HG03354 (cell line): ENCODE results near the gene SMC6.

Source experiments
- ATAC-seq: cut with Tn5 transposase; IDR thresholded peaks from one replicate; pipeline ENCODE4 v1.9.1; 2021; ENCODE audit warnings: mild to moderate bottlenecking; ENCODE audit not compliant: unreplicated experiment, poor library complexity, severe bottlenecking

Gene SMC6

DNA sequence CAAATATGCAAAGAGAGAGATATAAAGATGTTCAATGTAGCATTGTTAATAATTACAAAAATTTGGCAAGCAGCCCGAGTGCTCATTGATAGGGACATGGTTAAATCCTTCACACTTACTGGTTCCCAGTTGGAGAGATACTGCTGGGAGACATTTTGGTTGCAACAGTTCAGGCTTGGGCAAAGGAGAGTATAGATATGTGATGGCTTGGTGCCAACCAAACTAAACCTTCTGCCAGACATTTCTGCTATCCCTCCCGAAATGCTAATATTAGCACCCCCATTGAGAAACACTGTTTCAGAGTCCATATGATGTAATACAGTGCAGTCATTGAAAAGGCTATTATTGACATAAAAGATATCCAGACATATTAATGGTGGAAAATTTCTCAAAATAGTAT, 11.8 kb upstream of the SMC6 start:
- ATAC-seq, result no peak

DNA sequence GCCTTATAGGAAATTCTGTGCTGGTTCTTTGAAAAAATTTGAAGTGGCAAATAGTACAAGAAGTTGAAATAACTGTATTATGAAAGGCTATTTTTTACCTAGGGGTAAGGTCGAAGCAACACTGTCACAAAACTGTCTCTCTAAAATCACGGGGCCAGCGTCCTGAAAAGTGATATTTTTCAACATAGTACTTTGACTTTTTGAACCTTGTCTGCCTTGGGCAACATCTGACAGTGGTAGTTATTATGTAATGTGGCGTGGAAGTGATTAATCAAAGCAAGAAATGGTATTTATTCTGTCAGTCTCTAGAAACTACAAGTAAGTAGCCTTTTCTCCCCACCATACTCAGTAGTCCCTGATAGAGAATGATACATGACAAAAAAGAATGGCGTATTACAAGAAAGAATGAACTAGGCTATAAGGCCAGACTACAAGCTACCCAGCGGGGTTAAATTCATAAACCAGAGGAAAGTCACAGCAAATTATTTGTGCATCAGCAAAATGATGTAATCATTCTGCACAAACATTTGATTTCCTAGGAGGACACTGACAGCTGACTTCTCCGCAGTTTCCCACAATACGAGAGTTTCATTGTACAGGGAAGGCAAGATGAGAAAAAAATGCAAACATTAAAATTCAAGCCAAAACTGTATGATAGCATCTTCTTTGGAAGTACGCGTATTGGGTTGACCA, 10.2 kb upstream of the SMC6 start:
- no peak for ATAC-seq

DNA sequence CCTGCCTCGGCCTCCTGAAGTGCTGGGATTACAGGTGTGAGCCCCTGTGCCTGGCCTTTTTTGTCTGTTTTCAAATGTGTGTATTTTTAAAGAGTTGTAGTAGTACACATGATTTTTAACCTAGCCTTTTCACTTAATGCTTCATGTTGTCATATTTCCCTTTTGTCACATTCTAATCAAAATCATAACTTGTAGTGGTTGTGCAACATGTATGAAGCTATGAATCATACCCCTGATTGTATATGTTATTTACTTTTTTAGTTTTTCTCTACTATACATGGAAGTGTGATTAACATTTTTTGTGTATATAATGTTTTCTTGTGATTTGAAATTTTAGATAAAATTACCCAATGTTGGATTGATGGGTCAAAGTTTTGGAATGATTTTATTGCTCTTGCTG, 8.8 kb upstream of the SMC6 start:
- ATAC-seq, result no peak

DNA sequence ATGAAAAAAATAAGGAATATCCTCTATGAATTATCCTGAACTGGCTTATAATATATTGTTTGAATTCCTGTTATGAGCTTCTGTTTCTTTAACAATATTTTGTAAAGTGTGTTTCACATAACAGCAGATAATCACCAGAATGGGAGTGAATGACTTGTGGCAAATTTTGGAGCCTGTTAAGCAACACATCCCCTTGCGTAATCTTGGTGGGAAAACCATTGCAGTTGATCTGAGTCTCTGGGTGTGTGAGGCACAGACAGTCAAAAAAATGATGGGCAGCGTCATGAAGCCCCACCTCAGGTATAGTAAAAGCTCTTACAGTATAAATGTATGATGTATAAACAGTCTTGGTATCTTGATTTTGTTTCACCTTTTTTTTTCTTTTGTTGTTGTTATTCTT, 6.2 kb upstream of the SMC6 start:
- ATAC-seq, result no peak

DNA sequence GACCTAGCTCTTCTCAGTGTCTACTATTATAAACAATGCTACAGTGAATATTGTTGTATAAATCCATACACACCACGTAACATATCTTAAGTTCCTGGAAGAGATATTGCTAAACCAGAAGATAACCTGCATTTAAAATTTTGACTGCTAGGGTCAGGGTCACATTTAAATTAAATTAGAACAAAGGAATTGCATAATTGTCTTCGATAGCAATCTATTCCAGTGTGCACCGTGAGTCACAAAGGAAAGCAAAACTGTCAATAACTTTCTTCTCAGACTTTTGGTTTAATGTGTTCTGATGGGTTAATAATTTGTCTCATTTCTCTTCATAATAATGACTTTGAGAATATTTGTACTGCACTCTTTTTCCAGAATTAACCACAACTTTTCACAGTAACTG, 4.5 kb upstream of the SMC6 start:
- no peak for ATAC-seq

DNA sequence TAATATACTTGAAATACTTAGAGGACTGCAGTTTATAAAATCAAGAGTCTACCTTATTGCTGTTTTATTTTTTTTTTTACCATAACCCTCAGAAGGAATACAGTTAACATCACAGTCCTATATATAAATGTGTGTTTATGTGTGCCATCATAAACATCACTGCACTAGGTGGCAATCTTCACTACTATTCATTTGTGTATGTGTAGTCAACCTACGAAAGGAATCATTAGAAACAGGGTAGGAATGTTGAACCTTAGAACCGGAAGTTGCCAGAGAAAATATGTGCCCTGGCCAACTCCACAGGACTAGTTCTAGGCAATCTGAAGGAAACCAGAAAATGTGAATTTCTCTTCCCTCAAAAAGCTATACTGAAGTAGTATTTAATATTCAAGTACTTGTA, 3.7 kb upstream of the SMC6 start:
- ATAC-seq, result no peak

DNA sequence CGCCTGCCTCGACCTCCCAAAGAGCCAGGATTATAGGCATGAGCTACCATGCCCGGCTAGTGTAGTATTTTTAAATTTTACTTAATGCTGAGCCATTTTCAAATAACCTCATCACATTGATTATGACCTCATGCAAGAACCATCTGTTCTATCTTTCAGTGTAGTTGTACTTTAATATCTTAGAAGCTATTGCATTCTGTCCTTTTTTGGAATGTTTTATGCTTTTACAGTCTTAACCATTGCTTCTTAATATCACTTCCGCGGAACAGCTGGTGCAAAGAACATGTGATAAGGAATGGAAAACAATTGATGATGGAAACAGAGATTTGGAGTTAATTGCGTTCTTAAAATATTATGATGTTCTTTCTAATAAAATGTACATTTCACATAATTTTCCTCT, 3.1 kb upstream of the SMC6 start:
- ATAC-seq, result no peak

DNA sequence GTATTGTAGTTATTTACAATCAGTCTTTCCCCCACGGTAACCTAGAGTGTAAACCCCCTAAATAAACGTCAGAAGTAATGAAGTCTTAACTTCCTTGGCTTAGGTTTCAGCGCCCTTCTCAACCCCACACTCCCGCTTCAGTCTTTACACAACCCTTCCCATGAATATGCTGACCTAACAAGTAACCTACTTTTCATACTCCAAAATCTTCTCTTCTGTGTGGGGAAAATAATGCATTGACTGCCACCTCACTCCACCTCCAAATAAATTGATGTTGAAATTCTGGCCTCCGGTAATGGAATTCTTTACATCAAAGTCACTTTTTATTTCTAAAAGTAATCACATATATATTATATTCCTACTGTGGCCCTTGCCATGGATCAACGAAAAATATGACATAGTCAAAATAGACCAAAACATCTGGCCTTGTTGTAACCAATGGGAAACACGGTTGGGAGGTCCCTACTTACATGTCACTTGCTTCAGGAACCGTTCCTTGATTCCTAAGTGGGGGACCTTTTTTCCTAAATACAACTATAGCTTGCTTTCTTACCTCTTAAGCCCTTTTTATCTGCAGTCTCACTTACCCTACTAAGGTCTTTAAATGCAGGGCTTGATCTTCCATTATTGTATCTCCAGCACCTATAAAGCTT, 1.3 kb upstream of the SMC6 start:
- no peak for ATAC-seq

DNA sequence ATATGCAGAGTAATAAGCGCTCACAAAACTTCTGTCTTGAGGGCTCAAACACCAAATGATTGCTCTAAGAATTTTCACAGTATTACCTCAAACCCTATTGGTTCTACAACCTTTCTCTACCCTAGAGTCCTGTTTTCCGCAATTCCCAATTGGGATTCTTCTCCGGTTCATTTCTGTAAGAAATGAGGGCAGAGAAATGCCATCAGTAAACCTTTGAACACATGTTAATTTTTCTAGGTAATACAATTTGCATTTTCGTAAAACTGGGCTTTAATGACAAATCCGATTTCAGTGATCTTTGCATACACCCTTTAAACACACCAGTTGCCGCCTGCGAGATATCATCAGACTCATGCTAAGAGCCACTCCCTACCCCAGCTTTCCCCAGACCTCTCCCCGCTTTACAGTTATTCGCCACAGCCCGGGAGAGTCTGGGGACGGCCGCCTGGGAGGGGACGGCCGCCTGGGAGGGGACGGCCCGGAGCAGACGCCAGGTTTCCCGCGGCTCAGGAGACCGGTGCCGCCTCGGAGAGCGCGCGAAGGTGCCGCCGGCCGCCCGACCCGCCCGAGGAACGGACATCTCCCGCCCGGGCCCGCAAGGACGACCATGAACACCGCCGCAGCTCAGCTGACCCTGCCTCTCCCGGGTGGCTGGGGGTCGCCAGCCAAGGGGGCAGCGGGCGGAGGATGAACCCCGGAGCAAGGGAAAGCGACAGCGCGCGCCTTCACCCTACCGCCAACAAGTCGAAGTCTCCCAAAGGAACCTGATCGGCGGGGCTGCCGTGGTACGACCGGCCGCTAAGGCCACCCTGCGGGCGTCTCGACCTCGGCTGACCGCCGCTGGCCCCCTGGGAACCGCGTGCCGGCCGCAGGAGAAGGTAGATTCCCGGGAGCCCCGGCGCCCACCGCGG, 463 bp downstream of the SMC6 start:
- ATAC-seq, result peak; percentile 49

DNA sequence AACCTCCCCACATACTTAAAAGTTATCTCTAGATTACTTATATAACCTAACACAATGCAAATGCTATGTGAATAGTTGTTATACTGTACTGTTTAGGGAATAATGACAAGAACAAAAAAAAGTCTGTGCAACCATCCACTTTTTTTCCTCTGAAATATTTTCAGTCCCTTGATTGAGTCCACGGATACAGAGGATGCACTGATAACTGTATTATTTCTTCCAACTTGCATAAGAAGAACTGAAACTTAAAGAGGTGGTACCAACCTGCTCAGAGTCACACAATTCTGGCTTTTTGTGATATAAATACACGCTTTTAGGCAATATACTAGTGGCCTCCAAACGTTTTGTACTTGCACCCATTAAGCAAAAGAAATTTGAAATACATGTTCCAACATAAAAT, 1.4 kb downstream of the SMC6 start:
- ATAC-seq, result no peak

DNA sequence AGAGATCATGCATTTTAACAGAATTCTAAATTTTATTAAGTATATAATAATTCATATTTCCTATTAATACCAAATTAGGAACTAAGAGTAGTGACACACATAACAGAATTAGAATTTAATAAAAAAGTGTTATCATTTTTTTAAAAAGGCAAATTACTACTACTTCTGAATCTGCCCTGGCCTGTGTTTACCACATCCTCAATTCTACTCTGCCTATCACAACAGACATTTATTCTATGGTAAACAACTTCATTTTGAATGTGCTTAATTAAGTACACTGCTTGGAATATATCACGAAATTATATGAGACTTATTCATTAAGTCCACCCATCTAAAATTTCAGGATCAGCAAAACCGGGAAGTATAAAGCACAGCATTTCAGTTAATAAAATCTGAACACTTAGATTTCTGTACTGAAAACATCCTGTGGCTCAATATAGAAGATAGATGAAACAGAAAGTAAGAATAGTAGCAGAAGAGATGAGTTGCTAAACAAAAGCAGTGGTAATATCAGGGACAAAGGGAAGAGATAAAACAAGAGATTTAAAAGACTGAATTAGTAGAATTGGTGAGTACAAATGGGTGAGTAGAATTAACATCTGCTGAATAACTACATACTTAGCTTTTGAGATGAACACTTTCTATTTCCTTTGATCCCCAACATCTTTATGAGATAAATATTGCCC, 3.7 kb downstream of the SMC6 start:
- ATAC-seq, result peak; percentile 29

DNA sequence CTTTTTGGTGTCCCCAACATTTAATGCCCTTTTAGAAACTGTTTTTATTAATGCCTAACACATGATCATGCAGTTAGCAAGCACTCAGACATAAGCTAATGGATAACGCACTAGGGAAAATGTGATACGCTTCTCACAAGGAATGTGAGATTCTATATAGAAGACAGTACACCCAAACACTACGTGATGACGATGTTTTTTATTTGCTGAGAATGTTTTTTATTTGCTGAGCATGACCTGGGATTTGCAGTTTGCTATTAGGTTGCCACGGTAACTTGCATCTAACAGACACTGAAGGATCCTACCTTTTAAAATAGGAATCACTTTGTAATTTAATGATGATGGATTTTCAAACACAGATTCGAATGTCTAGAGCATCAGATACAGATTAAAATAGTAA, 4.9 kb downstream of the SMC6 start:
- no peak for ATAC-seq

DNA sequence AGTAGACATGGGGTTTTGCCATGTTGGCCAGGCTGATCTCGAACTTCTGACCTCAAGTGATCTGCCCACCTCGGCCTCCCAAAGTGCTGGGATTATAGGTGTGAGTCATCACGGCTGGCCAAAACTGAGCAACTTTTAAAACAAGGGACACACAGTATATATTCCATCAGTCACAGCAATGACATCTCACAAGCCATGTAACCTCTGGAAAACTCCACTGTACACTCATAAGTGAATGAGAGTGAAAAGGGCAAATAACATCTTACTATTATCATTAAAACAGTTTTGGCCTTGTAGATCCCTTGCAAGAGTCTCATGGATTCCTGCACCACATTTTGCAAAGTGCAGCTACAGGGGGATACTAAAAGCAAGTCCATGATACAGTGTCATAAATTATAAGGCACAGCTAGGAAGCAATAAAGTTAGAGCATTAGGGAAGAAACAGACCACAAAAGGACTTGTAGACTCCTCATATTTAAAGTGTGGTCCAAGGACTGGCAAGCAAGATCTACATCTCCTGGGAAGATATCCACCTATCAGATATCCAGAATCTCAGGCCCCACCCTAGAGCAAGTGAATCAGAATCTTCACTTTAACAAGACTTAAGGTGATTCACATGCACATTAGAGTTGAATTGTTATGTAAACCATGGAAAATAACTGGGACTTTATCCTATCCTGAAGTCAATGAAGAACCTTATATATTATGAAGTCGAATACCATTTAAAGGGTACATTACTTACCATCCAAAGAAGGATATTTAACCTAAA, 5.7 kb downstream of the SMC6 start:
- no peak for ATAC-seq

DNA sequence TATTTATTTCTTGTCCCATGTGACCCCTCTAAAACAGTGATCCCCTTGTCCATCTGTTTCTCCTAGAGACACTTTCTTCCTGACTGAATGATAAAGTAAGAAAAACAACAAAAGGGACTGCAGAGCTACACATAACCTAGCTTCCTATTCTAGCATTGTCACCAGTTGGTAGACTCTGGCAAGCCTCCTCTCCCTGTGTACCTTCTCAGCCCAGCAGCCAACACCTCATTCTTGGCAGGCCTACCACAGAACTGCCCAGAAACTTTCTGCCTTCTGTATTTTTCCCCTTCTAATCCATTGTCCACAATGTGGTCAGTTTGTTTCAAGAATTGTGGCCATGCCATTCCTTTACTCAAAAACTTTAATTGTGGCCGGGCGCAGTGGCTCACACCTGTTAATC, 13.4 kb downstream of the SMC6 start:
- no peak for ATAC-seq

DNA sequence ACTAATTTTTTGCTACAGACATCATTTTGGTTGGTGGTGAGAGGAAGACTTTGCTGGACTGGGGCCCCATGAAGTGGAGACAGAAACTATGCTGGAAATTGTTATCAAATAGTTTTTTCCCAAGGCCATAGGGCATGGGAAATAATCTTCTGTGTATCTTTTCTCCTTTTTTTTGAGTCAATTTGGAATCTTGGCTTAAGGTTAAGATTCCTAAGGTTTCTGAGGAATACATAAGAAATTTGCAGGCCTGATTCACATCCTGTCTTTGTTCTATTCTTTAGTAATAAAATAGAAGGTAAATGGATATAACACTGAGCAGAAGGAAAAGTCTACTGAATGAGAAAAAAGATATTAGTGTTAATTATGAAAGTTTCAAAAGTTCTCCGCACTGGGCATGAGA, 16.6 kb downstream of the SMC6 start:
- no peak for ATAC-seq

DNA sequence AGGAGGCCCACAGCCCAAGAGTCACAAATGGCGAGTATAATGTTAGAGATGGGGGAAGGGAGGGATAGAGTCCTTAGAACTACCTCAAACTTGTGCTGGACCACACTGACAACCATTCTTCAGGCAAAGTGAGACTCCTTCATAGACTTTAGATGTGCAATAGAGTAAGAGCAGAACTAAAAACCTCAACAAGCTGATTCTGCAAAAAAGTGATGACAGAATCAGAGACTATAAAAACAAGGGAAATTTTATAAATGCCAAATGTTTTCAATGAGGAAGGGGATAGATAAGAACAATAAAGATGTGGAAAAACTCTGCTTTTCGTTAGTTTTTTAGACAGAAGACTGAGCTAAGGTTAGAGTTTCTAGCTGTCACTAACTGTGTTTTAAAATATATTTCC, 17.7 kb downstream of the SMC6 start:
- no peak for ATAC-seq

DNA sequence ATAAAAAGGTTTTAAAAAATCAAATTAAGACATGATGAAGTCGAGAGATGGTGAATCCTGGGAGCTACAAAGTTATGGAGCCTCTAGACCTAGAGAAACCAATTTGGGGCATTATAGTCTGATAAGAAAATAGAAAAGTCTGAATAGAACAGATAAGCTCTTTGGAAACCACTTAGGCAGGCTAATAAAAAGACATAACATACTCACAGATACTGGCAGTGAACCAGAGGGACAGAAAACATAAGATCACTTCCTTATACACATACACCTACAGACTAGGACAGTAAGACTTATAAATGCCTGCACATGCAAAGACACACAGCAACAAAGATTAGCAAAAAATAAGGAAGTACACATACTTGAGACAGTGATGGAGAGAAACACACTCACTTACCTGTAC, 20.0 kb downstream of the SMC6 start:
- ATAC-seq, result no peak

DNA sequence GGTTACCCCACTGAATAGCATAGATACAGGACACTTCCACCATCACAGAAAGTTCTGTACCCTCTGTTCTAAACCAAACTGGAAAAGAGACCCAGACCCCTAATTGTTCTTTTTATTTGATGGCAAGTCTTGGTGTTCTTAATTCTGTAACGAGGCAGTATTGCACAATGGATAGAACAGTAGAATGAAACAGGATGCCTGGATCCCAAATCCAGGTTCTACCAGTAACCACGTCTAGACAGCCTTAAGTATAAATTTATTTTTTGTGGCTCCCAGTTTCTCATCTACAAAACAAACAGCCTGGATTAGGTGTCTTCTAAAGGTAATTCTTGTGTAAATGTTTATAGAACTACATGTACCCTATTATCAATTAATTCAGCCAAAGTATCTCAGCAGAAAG, 23.7 kb downstream of the SMC6 start:
- ATAC-seq, result no peak

DNA sequence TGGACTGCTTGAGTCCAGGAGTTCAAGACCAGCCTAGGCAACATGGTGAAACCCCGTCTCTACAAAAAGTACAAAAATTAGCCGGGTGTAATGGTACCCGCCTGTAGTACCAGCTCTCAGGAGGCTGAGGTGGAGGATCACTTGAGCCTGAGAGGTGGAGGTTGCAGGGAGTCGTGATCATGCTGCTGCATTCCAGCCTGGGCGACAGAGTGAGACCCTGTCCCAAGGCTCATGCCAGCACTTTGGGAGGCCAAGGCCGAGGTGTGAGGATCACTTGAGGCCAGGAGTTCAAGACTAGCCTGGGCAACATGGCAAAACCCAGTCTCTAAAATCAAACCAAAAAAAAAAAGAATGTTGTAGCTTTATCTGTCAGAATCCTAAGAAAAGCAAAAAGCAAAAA, 25.4 kb downstream of the SMC6 start:
- ATAC-seq, result no peak
